Esophagus squamous epithelium (tissue), 4 donors: ENCODE measurements around the gene TM9SF1.

Experiments
- CTCF ChIP-seq, 6 experiments: fragments of 450-650 bp in 4 of 6; fragments of 200-600 bp in 2 of 6; sonication (generic) in 2 of 6; IDR thresholded peaks; one replicate each; pipeline ENCODE4 v1.5.1; 2016 to 2019; ENCODE audit warnings: antibody characterized with exemption in 6 of 6, mild to moderate bottlenecking in 4 of 6, moderate library complexity in 4 of 6
- POLR2A ChIP-seq, 4 donors: fragments of 450-650 bp; IDR thresholded peaks; one replicate each; pipeline ENCODE4 v1.6.1; 2017; ENCODE audit warnings: antibody characterized with exemption in 4 of 4, mild to moderate bottlenecking in 4 of 4, moderate library complexity in 3 of 4

GRCh38 chr14:24206260-24207103, 11.2 kb upstream of the TM9SF1 start:
- TF ChIP-seq CTCF (IDR thresholded peaks at IDR 0.05) (no peak), POLR2A (IDR thresholded peaks at IDR 0.05) (no peak)
